Posterior vena cava (tissue), 2 donors: ENCODE data around the gene MEF2B. TPM values are rescaled to one million over a fixed set of nuclear protein-coding genes. Genes with fewer than 3 reads are reported as not detected.
"Not testable (repeated sequence)": the region's sequence is repeated elsewhere in the genome, so short reads cannot be mapped to it uniquely, and the experiment has no call there.

Experiments used
- DNase-seq: peaks from one replicate; pipeline ENCODE4 v3.0.0-alpha.2; 2020; ENCODE audit warnings: low spot score
- intact Hi-C, 2 donors: fragments of 100-400 bp; cut with DNase I; formaldehyde crosslinking; loops; one replicate each; pipeline versions ENCODE4 v1.14.1 to v1.14.2; 2022 to 2023
- total RNA-seq, 2 donors: library from RNA; stranded (reverse); fragmentation: NEBNext Ultra II Directional; extraction: Animal tissue kit (Norgen Biotek cat#: 25700); gene quantifications; one replicate each; pipeline ENCODE4 v1.2.1, GENCODE V29; 2021
- donor health status: DM: yes; HTN: yes; CAD: no.
- donor health status: DM: yes; HTN: yes; CAD: no.

Gene MEF2B
- total RNA-seq, 2 donors from 2014 or later: 0.76 to 1.3 TPM

- intact Hi-C loops: loop anchor here (5.0 kb wide), 2 partner anchors 81 to 739 kb away; no protein-coding TSS in a partner anchor
- peak; percentile 99 for DNase-seq
Observed at GRCh38 chr19:19138109-19138981, 31.7 kb downstream of the MEF2B start, which contains the start of gene TMEM161A. Gene TMEM161A (minus strand): TSS chr19:19138478. CDS start chr19:19138428, 50 bp downstream.

DNA sequence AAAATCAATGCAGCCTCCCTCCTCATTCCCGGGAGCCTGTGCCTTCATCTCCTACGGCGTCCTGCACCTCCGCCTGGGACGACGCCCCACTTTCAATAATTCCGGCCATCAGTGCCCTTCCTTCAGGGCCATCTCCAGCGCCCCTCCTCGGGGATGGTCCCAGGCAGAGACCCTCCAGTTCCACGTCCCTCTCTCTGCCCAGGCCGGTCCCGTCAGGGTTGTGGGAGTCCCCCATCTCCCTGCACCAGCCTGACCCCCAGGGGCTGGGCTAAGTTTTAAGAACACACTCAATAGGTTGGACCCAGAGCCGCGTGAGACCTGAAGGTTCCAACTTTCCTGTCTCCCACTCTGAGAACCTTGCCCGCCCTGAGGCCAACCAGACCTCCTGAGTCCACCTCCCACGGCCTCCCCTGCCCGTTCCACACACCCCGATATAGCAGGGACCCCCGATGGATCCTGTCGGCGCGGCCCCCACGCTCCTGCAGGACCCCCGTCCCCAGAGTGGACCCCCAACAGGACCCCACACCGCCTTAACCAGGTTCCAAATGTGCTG lies 32.4 kb downstream of the MEF2B start:
- intact Hi-C loops: loop anchor here (5.0 kb wide), 2 partner anchors 80 to 740 kb away; no protein-coding TSS in a partner anchor
- no peak for DNase-seq

DNA sequence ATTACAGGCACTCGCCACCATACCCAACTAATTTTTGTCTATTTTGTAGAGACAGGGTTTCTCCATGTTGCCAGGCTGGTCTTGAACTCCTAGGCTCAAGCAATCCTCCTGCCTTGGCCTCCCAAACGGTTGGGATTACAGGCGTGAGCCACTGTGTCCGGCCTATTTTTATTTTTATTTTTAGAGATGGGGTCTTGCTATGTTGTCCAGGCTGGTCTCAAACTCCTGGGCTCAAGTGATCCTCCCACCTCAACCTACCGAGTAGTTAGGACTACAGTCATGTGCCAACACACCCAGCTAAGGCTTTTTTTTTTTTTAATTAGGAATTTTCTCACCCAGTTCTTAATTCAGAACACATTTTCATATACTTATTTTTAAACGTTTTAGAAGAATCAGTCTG lies 34.4 kb downstream of the MEF2B start:
- intact Hi-C loops: loop anchor here (5.0 kb wide), 2 partner anchors 78 to 742 kb away; no protein-coding TSS in a partner anchor
- not testable (repeated sequence) for DNase-seq

- DNase-seq: no peak
- intact Hi-C loops: loop anchor here (5.0 kb wide), 2 partner anchors 77 to 743 kb away; no protein-coding TSS in a partner anchor
Observed at GRCh38 chr19:19134687-19135158, 35.3 kb downstream of the MEF2B start.

DNA sequence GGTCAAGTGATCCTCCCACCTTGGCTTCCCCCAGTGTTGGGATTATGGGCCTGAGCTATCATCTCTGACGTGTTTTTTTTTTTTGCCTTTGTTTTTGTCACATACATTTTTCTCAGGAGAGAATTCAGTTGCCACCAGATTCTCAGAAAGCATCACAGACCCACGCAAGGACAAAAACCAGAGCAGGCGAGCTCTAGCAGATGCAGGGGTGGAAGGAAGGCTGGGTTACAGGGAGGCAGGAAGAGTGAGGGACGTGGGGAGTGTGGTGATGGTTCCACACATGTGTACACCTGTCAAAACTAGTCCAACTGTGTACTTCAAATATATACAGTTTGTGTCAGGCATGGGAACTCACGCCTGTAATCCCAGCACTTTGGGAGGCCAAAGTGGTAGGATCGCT lies 36.1 kb downstream of the MEF2B start:
- DNase-seq: no peak
- intact Hi-C loops: no loop called here

DNA sequence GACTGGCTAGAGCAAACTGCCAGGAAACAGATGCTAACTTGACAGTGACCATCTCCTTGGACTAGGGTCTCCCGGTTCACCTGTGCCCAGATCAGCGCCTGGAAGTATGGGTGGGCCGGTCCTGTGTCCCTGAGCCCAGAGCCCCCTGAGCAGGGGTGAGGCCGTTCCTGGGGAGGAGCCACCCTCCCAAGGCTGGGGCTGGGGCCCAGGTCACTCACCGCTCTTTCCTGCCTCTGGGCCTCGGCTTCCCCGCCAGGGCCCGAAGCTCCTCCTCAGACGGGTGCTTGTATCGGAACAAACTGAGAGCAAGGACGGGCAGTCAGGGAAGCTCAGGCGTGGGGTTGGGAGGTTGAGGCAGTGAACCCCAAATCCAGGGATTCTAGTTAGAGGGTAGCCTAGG lies 37.2 kb downstream of the MEF2B start:
- DNase-seq: no peak
- intact Hi-C loops: no loop called here

DNA sequence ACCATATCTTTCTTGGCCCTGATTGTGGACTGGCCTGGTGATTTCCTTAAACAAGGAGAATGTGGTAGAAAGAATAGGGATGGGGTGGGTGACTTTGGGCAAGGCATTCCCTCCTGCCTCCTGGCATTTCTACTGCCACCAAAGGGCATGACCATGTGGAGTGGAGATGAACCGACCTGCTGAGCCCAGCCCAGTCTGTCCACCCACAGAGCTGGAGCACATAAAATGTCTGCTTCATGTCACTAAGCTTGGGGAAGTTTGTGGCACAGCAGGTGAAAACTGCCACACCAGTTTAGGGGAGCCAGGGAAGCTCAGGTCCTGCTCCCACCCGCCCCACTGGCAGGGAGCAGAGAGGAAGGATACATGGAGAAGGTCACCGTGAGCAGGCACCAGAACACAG lies 38.1 kb downstream of the MEF2B start:
- no peak for DNase-seq
- intact Hi-C loops: no loop called here

GRCh38 chr19:19126102-19126501 lies 44.0 kb downstream of the MEF2B start:
- DNase-seq: no peak
- intact Hi-C loops: no loop called here

- intact Hi-C loops: no loop called here
- DNase-seq: no peak
Observed at GRCh38 chr19:19123386-19123785, 46.7 kb downstream of the MEF2B start.

- intact Hi-C loops: no loop called here
Observed at GRCh38 chr19:19122902-19123301, 47.2 kb downstream of the MEF2B start.

DNA sequence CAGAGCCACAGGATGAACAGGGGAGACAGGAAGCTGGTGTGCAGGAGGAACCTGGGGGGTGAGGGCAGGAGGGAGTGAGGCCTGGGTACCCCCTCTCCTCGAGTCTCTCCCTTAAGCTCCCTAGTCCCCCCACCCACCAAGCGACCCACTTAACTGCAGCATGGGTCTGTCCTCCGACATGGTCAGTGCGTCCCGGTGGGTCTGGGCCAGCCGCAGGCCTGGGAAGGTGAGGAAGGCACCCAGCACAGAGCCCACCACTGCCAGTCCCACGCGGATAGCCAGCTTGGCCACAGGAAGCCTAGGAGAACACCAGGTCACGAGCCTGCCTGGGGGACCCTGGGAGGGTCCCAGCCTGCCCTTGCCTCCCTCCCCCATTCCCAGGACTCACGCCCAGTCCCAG lies 48.7 kb downstream of the MEF2B start:
- intact Hi-C loops: no loop called here
- no peak for DNase-seq

More at GRCh38 chr19:19122902-19123301, 47.2 kb downstream of the MEF2B start:
- no peak for DNase-seq

DNA sequence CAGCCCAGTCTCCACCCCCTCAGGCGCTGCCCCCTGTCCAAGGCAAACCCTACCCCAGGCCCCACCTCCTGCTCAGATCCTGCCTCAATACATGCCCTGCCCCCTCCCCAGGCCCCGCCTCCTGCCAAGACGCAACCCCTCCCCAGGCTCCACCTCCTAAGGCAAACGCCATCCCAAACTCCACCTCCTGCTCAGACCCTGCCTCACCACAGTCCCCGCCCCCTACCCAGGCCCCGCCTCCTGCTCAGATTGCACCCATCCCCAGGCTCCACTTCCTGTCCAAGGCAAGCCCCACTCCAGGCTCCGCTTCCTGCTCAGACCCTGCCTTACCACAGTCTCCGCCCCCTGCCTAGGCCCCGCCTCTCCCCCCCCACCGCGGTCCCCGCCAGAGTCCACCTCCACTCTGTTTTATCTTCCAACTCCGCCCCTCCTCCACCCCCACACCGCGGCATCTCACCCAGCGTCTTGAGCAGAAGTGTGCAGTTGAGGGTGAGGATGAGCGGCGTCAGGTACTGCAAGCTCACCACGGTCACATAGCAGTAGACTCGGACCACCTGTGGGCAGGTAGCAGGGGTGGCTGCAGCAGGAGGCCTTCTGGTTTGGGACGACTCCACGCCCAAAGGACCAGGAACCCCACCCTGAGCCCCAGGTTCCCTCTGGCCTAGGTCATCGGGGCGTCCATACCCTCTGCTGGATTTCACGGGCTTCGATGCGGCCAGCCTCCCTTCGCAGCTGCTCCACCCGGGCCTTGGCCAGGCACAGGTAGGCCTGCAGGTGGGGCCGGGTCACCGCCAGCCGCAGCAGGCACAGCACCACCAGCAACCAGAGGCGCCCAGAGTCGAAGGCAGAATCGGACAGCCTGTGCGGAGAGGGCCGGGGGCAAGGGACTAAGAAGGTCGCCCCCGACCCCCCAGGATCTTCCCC lies 49.5 kb downstream of the MEF2B start:
- peak; percentile 91 for DNase-seq
- intact Hi-C loops: no loop called here

GRCh38 chr19:19119325-19120237 lies 50.5 kb downstream of the MEF2B start:
- intact Hi-C loops: no loop called here
- no peak for DNase-seq

DNA sequence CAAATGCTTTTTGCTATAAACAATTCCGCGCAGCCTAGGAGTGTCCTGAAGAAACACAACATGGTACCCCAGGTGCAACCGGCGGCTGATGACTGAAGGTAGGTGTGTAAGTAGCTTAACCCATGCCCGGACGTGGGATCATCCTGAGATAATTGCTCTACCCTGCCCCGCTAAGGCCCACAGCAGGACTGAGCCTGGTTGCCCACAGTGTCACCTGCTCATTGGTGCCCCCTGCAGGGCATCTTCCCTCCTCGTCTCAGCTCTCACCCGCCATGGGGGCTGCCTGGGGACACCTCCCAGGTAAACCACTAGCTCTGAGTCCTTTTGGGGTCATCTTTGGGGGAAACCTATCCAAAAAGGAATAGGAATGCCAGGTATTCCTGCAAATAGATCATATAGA lies 54.1 kb downstream of the MEF2B start:
- DNase-seq: no peak
- intact Hi-C loops: no loop called here

- DNase-seq: no peak
- intact Hi-C loops: loop anchor here in 1 of 2 donors (1.0 kb wide), 1 partner anchor 28 kb away; no protein-coding TSS in a partner anchor
Observed at GRCh38 chr19:19113040-19113626, 56.9 kb downstream of the MEF2B start.

DNA sequence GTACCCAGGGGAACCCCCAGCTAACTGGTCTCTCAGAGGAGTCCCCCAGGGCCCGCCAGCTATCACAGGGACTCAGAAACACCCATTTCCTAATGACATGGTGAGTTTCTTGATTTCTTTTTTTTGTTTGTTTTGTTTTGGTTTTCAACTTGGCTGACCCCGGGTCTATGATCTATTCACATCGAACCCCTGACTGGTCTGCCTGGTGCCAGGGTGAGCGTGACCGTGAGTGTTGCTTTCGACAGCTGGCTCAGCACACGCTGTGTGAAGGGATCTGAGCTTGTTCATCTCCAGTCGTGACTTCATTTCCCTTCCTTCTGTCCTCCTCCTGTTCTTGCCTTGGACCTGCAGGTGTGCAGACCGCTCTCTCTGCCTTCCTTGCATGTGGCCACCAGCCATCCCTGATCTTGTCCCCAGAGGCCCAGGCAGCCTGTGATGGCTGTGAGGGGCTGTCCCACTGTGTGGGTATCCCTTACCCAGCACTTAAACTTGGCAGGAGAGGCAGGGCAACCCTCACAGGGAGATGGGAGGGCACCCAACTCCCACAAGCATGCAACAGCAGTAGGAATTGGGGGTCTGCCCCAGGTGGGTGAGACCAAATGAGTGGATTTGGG lies 58.0 kb downstream of the MEF2B start:
- no peak for DNase-seq
- intact Hi-C loops: no loop called here

GRCh38 chr19:19111136-19111835 lies 58.8 kb downstream of the MEF2B start:
- intact Hi-C loops: no loop called here
- DNase-seq: no peak
